CD4-positive, alpha-beta T cell (primary cell): ENCODE measurements around the gene PDZRN3. TPM values are rescaled to one million over a fixed set of nuclear protein-coding genes. Genes with fewer than 3 reads are reported as not detected.
"Not testable (repeated sequence)": the region's sequence is repeated elsewhere in the genome, so short reads cannot be mapped to it uniquely, and the experiment has no call there.

Source experiments
- ATAC-seq: fragments of 200-7000 bp; cut with Tn5 transposase; one replicate; pipeline ENCODE4 v1.10.0; 2022; ENCODE audit warnings: mild to moderate bottlenecking; ENCODE audit not compliant: poor library complexity
- CTCF ChIA-PET: fragments of 350-600 bp; sonication (Branson Sonifier 250); formaldehyde crosslinking; loops from one replicate; lab custom pipeline; 2021; ENCODE audit warnings: antibody characterized with exemption, inconsistent platforms; lab: Charles Lee
- POLR2A ChIA-PET: fragments of 350-600 bp; sonication (Branson Sonifier 250); formaldehyde crosslinking; loops from one replicate; lab custom pipeline; 2021; ENCODE audit warnings: antibody characterized with exemption, inconsistent platforms; lab: Charles Lee
- DNase-seq, 14 experiments: peaks; one replicate each; pipeline ENCODE4 v3.0.0-alpha.2; 2013 to 2020; ENCODE audit warnings: mixed read lengths in 2 of 14
- H3K27ac ChIP-seq, 2 donors: one replicate each; pipeline versions ENCODE4 v1.5.1 to v1.7.0; 2013; ENCODE audit warnings: low read length in 2 of 2, low read depth in 1 of 2, mild to moderate bottlenecking in 1 of 2
- H3K27me3 ChIP-seq, 2 experiments: 1 replicate in 1 of 2; 2 replicates in 1 of 2; pipeline versions ENCODE4 v1.6.1 to v1.7.0; 2013; ENCODE audit warnings: low read length in 2 of 2, control low read depth in 1 of 2, mild to moderate bottlenecking in 1 of 2, moderate library complexity in 1 of 2; ENCODE audit not compliant: insufficient read depth in 2 of 2, control insufficient read depth in 1 of 2
- H3K36me3 ChIP-seq: one replicate; pipeline ENCODE4 v1.6.1; 2013; ENCODE audit warnings: low read length, control low read depth; ENCODE audit not compliant: insufficient read depth
- H3K4me1 ChIP-seq: one replicate; pipeline ENCODE4 v1.6.1; 2013; ENCODE audit warnings: low read length, control low read depth; ENCODE audit not compliant: insufficient read depth
- H3K4me3 ChIP-seq: one replicate; pipeline ENCODE4 v1.5.1; 2013; ENCODE audit warnings: mild to moderate bottlenecking, low read length, moderate library complexity
- H3K9me3 ChIP-seq, 2 experiments: 1 replicate in 1 of 2; 2 replicates in 1 of 2; pipeline versions ENCODE4 v1.6.1 to v1.7.0; 2013; ENCODE audit warnings: low read length in 2 of 2, mild to moderate bottlenecking in 2 of 2, control low read depth in 1 of 2, moderate library complexity in 1 of 2; ENCODE audit not compliant: control insufficient read depth in 1 of 2, insufficient read depth in 1 of 2
- H3K27ac Mint-ChIP-seq: one replicate; pipeline ENCODE4 v1.8.0; 2020; ENCODE audit warnings: mixed read lengths
- H3K27me3 Mint-ChIP-seq: one replicate; pipeline ENCODE4 v1.8.0; 2021; ENCODE audit warnings: mixed read lengths
- H3K36me3 Mint-ChIP-seq: one replicate; pipeline ENCODE4 v1.8.0; 2021; ENCODE audit warnings: low read depth, mixed read lengths
- H3K4me1 Mint-ChIP-seq: one replicate; pipeline ENCODE4 v1.8.0; 2021; ENCODE audit warnings: low read depth, mixed read lengths
- H3K4me3 Mint-ChIP-seq: one replicate; pipeline ENCODE4 v1.8.0; 2020; ENCODE audit warnings: mild to moderate bottlenecking, mixed read lengths
- H3K9me3 Mint-ChIP-seq: one replicate; pipeline ENCODE4 v1.8.0; 2020; ENCODE audit warnings: mixed read lengths
- CTCF ChIP-seq: fragments of 200-600 bp; IDR thresholded peaks from one replicate; pipeline ENCODE4 v1.8.0; 2022; ENCODE audit warnings: antibody characterized with exemption, mild to moderate bottlenecking
- intact Hi-C, 2 experiments: fragments of 100-400 bp; cut with DNase I in 1 of 2; cut with micrococcal nuclease in 1 of 2; formaldehyde crosslinking; loops; one replicate each; pipeline versions ENCODE4 v1.15.1 to v1.9.0; 2023 to 2025; cut with DNase I, micrococcal nuclease
- total RNA-seq, 174 experiments: library from RNA in 2 of 174; stranded (reverse) in 2 of 174; gene quantifications; one replicate each; pipeline ENCODE4 v1.2.3 and lab custom pipeline; 2021 to 2026

Gene PDZRN3
- total RNA-seq, 2 experiments from 2014 or later, result not detected

- Histone ChIP-seq H3K9me3 (peaks cover 0 to 3% of the 10 kb centered on the region in 2 experiments), H3K27ac (no peak overlapping the region), H3K27me3 (peaks cover 0 to 7% of the 10 kb centered on the region in 2 experiments), H3K36me3 (no peaks in the 10 kb centered on the region), H3K4me1 (no peaks in the 10 kb centered on the region), H3K4me3 (no peak overlapping the region)
- intact Hi-C loops, result no loop called here
- Mint-ChIP-seq H3K9me3 (no peaks in the 10 kb centered on the region), H3K36me3 (no peaks in the 10 kb centered on the region), H3K4me3 (no peak overlapping the region), H3K4me1 (no peaks in the 10 kb centered on the region), H3K27ac (no peak overlapping the region), H3K27me3 (peaks cover 36% of the 10 kb centered on the region)
- no peak for TF ChIP-seq CTCF
- no peak for DNase-seq
- ChIA-PET POLR2A (no interaction called here), CTCF (interaction anchor here (1.5 kb wide), 1 partner anchor 16 kb away, joined by 3 read pairs; no protein-coding TSS in a partner anchor)
- ATAC-seq, result no peak
These were observed 155.4 kb downstream of the PDZRN3 start for GRCh38 chr3:73469331-73469730.

GRCh38 chr3:73467211-73467610 lies 157.5 kb downstream of the PDZRN3 start:
- Mint-ChIP-seq H3K9me3 (no peaks in the 10 kb centered on the region), H3K27me3 (peaks cover 25% of the 10 kb centered on the region), H3K27ac (no peak overlapping the region), H3K4me1 (no peaks in the 10 kb centered on the region), H3K36me3 (no peaks in the 10 kb centered on the region), H3K4me3 (no peak overlapping the region)
- H3K36me3 ChIP-seq, result no peaks in the 10 kb centered on the region
- H3K4me1 ChIP-seq, result no peaks in the 10 kb centered on the region
- no peak overlapping the region for H3K27ac ChIP-seq
- ATAC-seq, result no peak
- ChIA-PET CTCF (no interaction called here), POLR2A (no interaction called here)
- no peak for TF ChIP-seq CTCF
- intact Hi-C loops, result no loop called here
- no peaks in the 10 kb centered on the region for H3K27me3 ChIP-seq
- no peak for DNase-seq
- H3K4me3 ChIP-seq, result no peak overlapping the region
- H3K9me3 ChIP-seq, result peaks cover 0 to 3% of the 10 kb centered on the region in 2 experiments

- Mint-ChIP-seq H3K9me3 (no peaks in the 10 kb centered on the region), H3K4me1 (no peaks in the 10 kb centered on the region), H3K27ac (no peak overlapping the region), H3K27me3 (peaks cover 12% of the 10 kb centered on the region), H3K4me3 (no peak overlapping the region), H3K36me3 (no peaks in the 10 kb centered on the region)
- H3K27ac ChIP-seq, result no peak overlapping the region
- ChIA-PET CTCF (no interaction called here), POLR2A (no interaction called here)
- intact Hi-C loops, result no loop called here
- no peak for DNase-seq
- TF ChIP-seq CTCF, result no peak
- H3K4me1 ChIP-seq, result no peaks in the 10 kb centered on the region
- no peak overlapping the region for H3K4me3 ChIP-seq
- no peak for ATAC-seq
- no peaks in the 10 kb centered on the region for H3K27me3 ChIP-seq
- H3K36me3 ChIP-seq, result no peaks in the 10 kb centered on the region
- peaks cover 0 to 3% of the 10 kb centered on the region in 2 experiments for H3K9me3 ChIP-seq
These were observed 158.8 kb downstream of the PDZRN3 start for GRCh38 chr3:73465926-73466325.

GRCh38 chr3:73464126-73464525 lies 160.6 kb downstream of the PDZRN3 start:
- H3K9me3 Mint-ChIP-seq, CTCF ChIA-PET, H3K36me3 ChIP-seq, intact Hi-C loops, H3K4me3 ChIP-seq, H3K27me3 ChIP-seq, H3K36me3 Mint-ChIP-seq, H3K9me3 ChIP-seq, POLR2A ChIA-PET, H3K27me3 Mint-ChIP-seq, H3K27ac ChIP-seq, H3K4me1 Mint-ChIP-seq, H3K4me1 ChIP-seq, H3K27ac Mint-ChIP-seq, H3K4me3 Mint-ChIP-seq, DNase-seq, ATAC-seq: not testable (repeated sequence)
